Hepatocyte (in vitro differentiated cells): Measurements from ENCODE around the gene GRM1. TPM values are rescaled to one million over a fixed set of nuclear protein-coding genes. Genes with fewer than 3 reads are reported as not detected.

ENCODE experiments used
- DNase-seq: peaks from one replicate; pipeline ENCODE4 v3.0.0-alpha.2; 2016; ENCODE audit warnings: low spot score
- H2AFZ ChIP-seq: fragments of 200-600 bp; sonication (generic); 2 replicates; pipeline ENCODE4 v1.6.0; 2016; ENCODE audit warnings: antibody characterized with exemption, mild to moderate bottlenecking
- H3K27ac ChIP-seq: fragments of 200-600 bp; sonication (generic); 2 replicates; pipeline ENCODE4 v1.5.1; 2016; ENCODE audit warnings: mild to moderate bottlenecking
- H3K27me3 ChIP-seq: fragments of 200-600 bp; sonication (generic); 2 replicates; pipeline ENCODE4 v1.6.1; 2016
- H3K36me3 ChIP-seq: fragments of 200-600 bp; sonication (generic); replicated peaks from 2 replicates; pipeline ENCODE4 v1.5.1; 2016; ENCODE audit warnings: low read depth; ENCODE audit not compliant: insufficient read depth
- H3K4me1 ChIP-seq: fragments of 200-600 bp; sonication (generic); 2 replicates; pipeline ENCODE4 v1.5.1; 2016; ENCODE audit warnings: mild to moderate bottlenecking, moderate library complexity; ENCODE audit not compliant: insufficient read depth
- H3K4me2 ChIP-seq: fragments of 200-600 bp; sonication (generic); 2 replicates; pipeline ENCODE4 v1.6.0; 2016
- H3K4me3 ChIP-seq: fragments of 200-600 bp; sonication (generic); 2 replicates; pipeline ENCODE4 v1.5.1; 2016; ENCODE audit warnings: mild to moderate bottlenecking
- H3K79me2 ChIP-seq: fragments of 200-600 bp; sonication (generic); 2 replicates; pipeline ENCODE4 v1.6.0; 2017; ENCODE audit warnings: mild to moderate bottlenecking
- H3K9me2 ChIP-seq: fragments of 200-600 bp; sonication (generic); replicated peaks from 2 replicates; pipeline ENCODE4 v1.6.0; 2017; ENCODE audit warnings: mild to moderate bottlenecking; ENCODE audit not compliant: insufficient read depth
- H3K9me3 ChIP-seq: fragments of 200-600 bp; sonication (generic); 2 replicates; pipeline ENCODE4 v1.5.1; 2016; ENCODE audit warnings: low read depth, mild to moderate bottlenecking
- H4K20me1 ChIP-seq: fragments of 200-600 bp; sonication (generic); 2 replicates; pipeline ENCODE4 v1.6.0; 2016; ENCODE audit warnings: mild to moderate bottlenecking; ENCODE audit not compliant: insufficient read depth, poor library complexity, severe bottlenecking
- CTCF ChIP-seq: fragments of 200-600 bp; sonication (generic); IDR thresholded peaks from 2 replicates; pipeline ENCODE4 v1.5.1; 2016; ENCODE audit warnings: antibody characterized with exemption, mild to moderate bottlenecking; ENCODE audit not compliant: poor library complexity
- EZH2 ChIP-seq: fragments of 200-600 bp; sonication (generic); IDR thresholded peaks from 2 replicates; pipeline ENCODE4 v1.6.1; 2016; ENCODE audit warnings: antibody characterized with exemption, mild to moderate bottlenecking, borderline replicate concordance
- EZH2phosphoT487 ChIP-seq: fragments of 200-600 bp; sonication (generic); IDR thresholded peaks from one replicate; pipeline ENCODE4 v1.6.1; 2018; ENCODE audit warnings: antibody characterized with exemption, mild to moderate bottlenecking, low read depth, moderate library complexity; ENCODE audit not compliant: unreplicated experiment, severe bottlenecking
- WGBS: methylation state at CpG from one replicate; pipeline ENCODE4 v1.1.6; 2016; ENCODE audit warnings: low lambda C conversion rate; ENCODE audit errors: missing lambda C conversion rate; 5-methylcytosine and 5-hydroxymethylcytosine counted together
- polyA plus RNA-seq: library from polyadenylated mRNA; unstranded; fragments of >200 nt; fragmentation: Nextera tagmentation; extraction: Ambion mirVana; gene quantifications from 2 replicates; pipeline ENCODE4 v1.2.1, GENCODE V29; 2016
- total RNA-seq: library from RNA; depleted of rRNA; stranded (reverse); fragments of >200 nt; gene quantifications from 2 replicates; pipeline ENCODE4 v1.2.3, GENCODE V29; 2014

GRM1 gene
- total and polyA plus RNA-seq, 2 experiments from 2014 or later, result 0.17 TPM; not detected in 1

GRCh38 chr6:146341493-146342230 lies 312.8 kb downstream of the GRM1 start:
- no peaks in the 10 kb centered on the region for H3K27me3 ChIP-seq
- TF ChIP-seq EZH2phosphoT487 (no peak), EZH2 (no peak), CTCF (no peak)

GRCh38 chr6:146345598-146345997 lies 316.7 kb downstream of the GRM1 start:
- Histone ChIP-seq H4K20me1 (no peaks in the 10 kb centered on the region), H3K4me1 (no peaks in the 10 kb centered on the region), H3K4me2 (no peak overlapping the region), H3K36me3 (no peaks in the 10 kb centered on the region), H3K9me2 (no peaks in the 10 kb centered on the region), H3K27ac (no peak overlapping the region), H3K9me3 (no peaks in the 10 kb centered on the region), H2AFZ (no peak overlapping the region), H3K27me3 (no peaks in the 10 kb centered on the region), H3K79me2 (no peaks in the 10 kb centered on the region), H3K4me3 (no peak overlapping the region)
- TF ChIP-seq EZH2, result no peak
- TF ChIP-seq EZH2phosphoT487, result no peak
- TF ChIP-seq CTCF, result no peak
- DNase-seq, result no peak
- WGBS, result 68% methylated on average over 1 of the region's 1 CpG

More at GRCh38 chr6:146341493-146342230, 312.8 kb downstream of the GRM1 start:
- H3K9me2 ChIP-seq, result no peaks in the 10 kb centered on the region
- no peaks in the 10 kb centered on the region for H3K36me3 ChIP-seq
- H3K4me2 ChIP-seq, result no peak overlapping the region
- no peaks in the 10 kb centered on the region for H3K4me1 ChIP-seq
- DNase-seq, result no peak
- no peaks in the 10 kb centered on the region for H4K20me1 ChIP-seq
- H3K27ac ChIP-seq, result no peak overlapping the region
- H3K4me3 ChIP-seq, result no peak overlapping the region
- no peaks in the 10 kb centered on the region for H3K9me3 ChIP-seq
- WGBS, result 91% methylated on average over 7 of the region's 7 CpGs
- no peaks in the 10 kb centered on the region for H3K79me2 ChIP-seq
- H2AFZ ChIP-seq, result no peak overlapping the region

- H3K27me3 ChIP-seq, result no peaks in the 10 kb centered on the region
- H3K27ac ChIP-seq, result no peak overlapping the region
- H3K4me3 ChIP-seq, result no peak overlapping the region
- no peak for DNase-seq
- H3K4me2 ChIP-seq, result no peak overlapping the region
- H3K36me3 ChIP-seq, result no peaks in the 10 kb centered on the region
- H3K9me3 ChIP-seq, result no peaks in the 10 kb centered on the region
- H3K9me2 ChIP-seq, result no peaks in the 10 kb centered on the region
- H4K20me1 ChIP-seq, result no peaks in the 10 kb centered on the region
- WGBS, result 94% methylated on average over 2 of the region's 2 CpGs
- H3K79me2 ChIP-seq, result no peaks in the 10 kb centered on the region
- H2AFZ ChIP-seq, result no peak overlapping the region
- TF ChIP-seq CTCF, result no peak
- TF ChIP-seq EZH2, result no peak
- no peak for TF ChIP-seq EZH2phosphoT487
- no peaks in the 10 kb centered on the region for H3K4me1 ChIP-seq
These were observed 318.2 kb downstream of the GRM1 start for GRCh38 chr6:146347090-146347489.
